Stimulated activated CD4-positive, alpha-beta T cell treated with anti-CD3 and anti-CD28 coated beads, Interleukin-2, amount 100 ng/mL, for 48 hours (primary cell): ENCODE results near the gene CNTROB.
"Not testable (repeated sequence)": the region's sequence is repeated elsewhere in the genome, so short reads cannot be mapped to it uniquely, and the experiment has no call there.

Experiments
- DNase-seq, 2 donors: peaks; one replicate each; pipeline ENCODE4 v3.0.0-alpha.2; 2020

CNTROB gene

GRCh38 chr17:7943291-7943690 lies 11.3 kb downstream of the CNTROB start:
- no peak for DNase-seq

- DNase-seq: no peak
Measured at GRCh38 chr17:7944326-7944725, 12.3 kb downstream of the CNTROB start.

- DNase-seq: no peak
Measured at GRCh38 chr17:7945651-7946050, 13.6 kb downstream of the CNTROB start.

- no peak for DNase-seq
Measured at GRCh38 chr17:7946441-7946840, 14.4 kb downstream of the CNTROB start.

GRCh38 chr17:7947651-7948050 lies 15.6 kb downstream of the CNTROB start:
- DNase-seq: no peak

GRCh38 chr17:7950578-7950977 lies 18.6 kb downstream of the CNTROB start:
- DNase-seq: no peak

- DNase-seq: peak; percentile 18 to 32
Measured at GRCh38 chr17:7951143-7951792, 19.3 kb downstream of the CNTROB start.

- not testable (repeated sequence) for DNase-seq
Measured at GRCh38 chr17:7953266-7953665, 21.3 kb downstream of the CNTROB start.

- no peak for DNase-seq
Measured at GRCh38 chr17:7955414-7956227, 23.6 kb downstream of the CNTROB start.

GRCh38 chr17:7956228-7956965 lies 24.4 kb downstream of the CNTROB start:
- no peak for DNase-seq

GRCh38 chr17:7959503-7960253 lies 27.7 kb downstream of the CNTROB start:
- no peak for DNase-seq

GRCh38 chr17:7961421-7961820 lies 29.4 kb downstream of the CNTROB start:
- no peak for DNase-seq

- no peak for DNase-seq
Measured at GRCh38 chr17:7967751-7968150, 35.7 kb downstream of the CNTROB start.

GRCh38 chr17:7969433-7969832 lies 37.4 kb downstream of the CNTROB start:
- no peak for DNase-seq

GRCh38 chr17:7971651-7972050 lies 39.6 kb downstream of the CNTROB start:
- no peak for DNase-seq

- no peak for DNase-seq
Measured at GRCh38 chr17:7972131-7972785, 40.3 kb downstream of the CNTROB start.

GRCh38 chr17:7974638-7975131 lies 42.7 kb downstream of the CNTROB start:
- no peak for DNase-seq

- no peak for DNase-seq
Measured at GRCh38 chr17:7977039-7977438, 45.0 kb downstream of the CNTROB start.

GRCh38 chr17:7977805-7978204 lies 45.8 kb downstream of the CNTROB start:
- no peak for DNase-seq

- no peak for DNase-seq
Measured at GRCh38 chr17:7982173-7982572, 50.2 kb downstream of the CNTROB start.

GRCh38 chr17:7982666-7983065 lies 50.7 kb downstream of the CNTROB start:
- no peak for DNase-seq

GRCh38 chr17:7984904-7985303 lies 52.9 kb downstream of the CNTROB start:
- no peak for DNase-seq
